GM10266 (cell line): Measurements from ENCODE around the gene RAMP2.

Source experiments
- DNase-seq: peaks from one replicate; pipeline ENCODE4 v3.0.0; 2012; ENCODE audit errors: extremely low spot score
- CTCF ChIP-seq: IDR thresholded peaks from 2 replicates; pipeline ENCODE4 v1.5.1; 2012; ENCODE audit warnings: mild to moderate bottlenecking, low read depth; ENCODE audit not compliant: control insufficient read depth, insufficient read depth; ENCODE audit errors: missing control alignments

Gene RAMP2

DNA sequence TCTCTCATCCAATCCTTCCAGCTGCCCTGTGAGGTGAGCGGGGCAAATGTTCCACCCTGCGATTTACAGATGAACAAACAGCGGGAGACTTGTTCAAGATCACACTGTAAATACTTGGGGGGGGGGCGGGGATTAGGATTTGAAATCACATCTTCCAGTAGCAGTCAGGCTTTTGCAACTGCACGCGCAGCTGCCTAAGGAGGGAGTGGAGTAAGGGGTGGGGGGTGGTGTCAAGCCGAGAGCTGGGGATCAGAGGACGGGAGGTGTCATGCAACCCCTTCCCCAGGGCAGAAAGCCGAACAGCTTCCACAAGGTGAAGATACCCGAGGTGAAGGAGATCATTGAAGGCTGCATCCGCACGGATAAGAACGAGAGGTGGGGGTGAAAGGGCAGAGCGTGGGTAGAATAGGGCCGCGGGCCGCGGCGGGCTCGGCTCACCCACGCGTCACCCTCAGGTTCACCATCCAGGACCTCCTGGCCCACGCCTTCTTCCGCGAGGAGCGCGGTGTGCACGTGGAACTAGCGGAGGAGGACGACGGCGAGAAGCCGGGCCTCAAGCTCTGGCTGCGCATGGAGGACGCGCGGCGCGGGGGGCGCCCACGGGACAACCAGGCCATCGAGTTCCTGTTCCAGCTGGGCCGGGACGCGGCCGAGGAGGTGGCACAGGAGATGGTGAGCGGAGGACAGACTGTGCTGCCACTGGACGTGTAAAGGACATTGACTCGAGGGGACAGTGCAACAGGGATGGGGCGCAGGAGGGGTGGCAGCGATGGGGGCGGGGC lies 24.0 kb downstream of the RAMP2 start:
- DNase-seq: no peak
- no peak for TF ChIP-seq CTCF

DNA sequence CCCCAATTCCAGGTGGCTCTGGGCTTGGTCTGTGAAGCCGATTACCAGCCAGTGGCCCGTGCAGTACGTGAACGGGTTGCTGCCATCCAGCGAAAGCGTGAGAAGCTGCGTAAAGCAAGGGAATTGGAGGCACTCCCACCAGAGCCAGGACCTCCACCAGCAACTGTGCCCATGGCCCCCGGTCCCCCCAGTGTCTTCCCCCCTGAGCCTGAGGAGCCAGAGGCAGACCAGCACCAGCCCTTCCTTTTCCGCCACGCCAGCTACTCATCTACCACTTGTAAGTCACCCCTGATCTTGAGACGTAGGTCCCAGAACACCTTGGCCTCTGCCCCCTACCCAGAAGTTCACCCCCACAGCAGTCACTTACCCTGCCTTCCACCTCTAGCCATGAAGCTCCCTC lies 26.2 kb downstream of the RAMP2 start:
- no peak for DNase-seq
- no peak for TF ChIP-seq CTCF

- no peak for TF ChIP-seq CTCF
- no peak for DNase-seq
These were observed 30.9 kb downstream of the RAMP2 start for GRCh38 chr17:42791948-42792347.

GRCh38 chr17:42792545-42792944 lies 31.5 kb downstream of the RAMP2 start:
- no peak for DNase-seq
- TF ChIP-seq CTCF: no peak

- DNase-seq: no peak
- TF ChIP-seq CTCF: no peak
These were observed 34.0 kb downstream of the RAMP2 start for GRCh38 chr17:42795061-42795460.

DNA sequence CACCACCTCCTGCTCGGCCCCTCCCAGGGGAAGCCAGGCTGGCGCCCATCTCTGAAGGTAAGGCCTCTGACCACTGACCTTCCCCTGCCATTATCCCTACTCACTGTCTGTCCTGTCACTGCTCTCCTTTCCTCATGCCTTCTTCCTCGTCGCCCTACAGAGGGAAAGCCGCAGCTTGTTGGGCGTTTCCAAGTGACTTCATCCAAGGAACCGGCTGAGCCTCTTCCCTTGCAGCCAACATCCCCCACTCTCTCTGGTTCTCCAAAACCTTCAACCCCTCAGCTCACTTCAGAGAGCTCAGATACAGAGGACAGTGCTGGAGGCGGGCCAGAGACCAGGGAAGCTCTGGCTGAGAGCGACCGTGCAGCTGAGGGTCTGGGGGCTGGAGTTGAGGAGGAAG lies 34.4 kb downstream of the RAMP2 start:
- no peak for TF ChIP-seq CTCF
- DNase-seq: no peak

DNA sequence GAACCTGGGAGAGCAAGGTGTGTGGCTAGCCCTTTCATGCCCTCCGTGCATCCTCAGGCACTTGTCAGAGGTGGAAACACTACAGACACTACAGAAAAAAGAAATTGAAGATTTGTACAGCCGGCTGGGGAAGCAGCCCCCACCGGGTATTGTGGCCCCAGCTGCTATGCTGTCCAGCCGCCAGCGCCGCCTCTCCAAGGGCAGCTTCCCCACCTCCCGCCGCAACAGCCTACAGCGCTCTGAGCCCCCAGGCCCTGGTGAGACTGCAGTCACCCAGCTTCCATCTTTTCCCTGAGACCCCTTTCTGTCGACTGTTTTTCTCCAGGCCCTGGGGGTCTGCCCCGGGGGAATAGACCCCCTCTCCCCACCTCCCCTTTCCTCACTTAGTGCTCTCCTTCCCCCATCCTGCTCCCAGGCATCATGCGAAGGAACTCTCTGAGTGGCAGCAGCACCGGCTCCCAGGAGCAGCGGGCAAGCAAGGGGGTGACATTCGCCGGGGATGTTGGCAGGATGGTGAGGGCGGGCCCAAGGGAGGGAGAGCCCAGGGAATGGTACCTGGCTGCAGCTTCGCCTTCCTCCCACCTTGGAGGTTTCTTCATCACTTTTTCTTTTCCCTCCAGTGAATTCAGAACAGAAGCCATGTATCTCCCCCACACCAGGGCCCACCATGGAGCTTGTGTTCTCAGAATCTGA lies 35.2 kb downstream of the RAMP2 start:
- DNase-seq: no peak
- no peak for TF ChIP-seq CTCF
